OCI-LY3 (cell line): ENCODE data around the gene SLC1A1.

Experiments
- H2AFZ ChIP-seq: fragments of 200-600, 300-600 bp; shearing (Covaris generic); 2 replicates; pipeline ENCODE4 v1.6.0; 2014; ENCODE audit warnings: antibody characterized with exemption, low read depth, low read length
- H3K27ac ChIP-seq: fragments of 200-600, 300-600 bp; sonication (generic); 2 replicates; pipeline ENCODE4 v1.5.1; 2014; ENCODE audit warnings: mild to moderate bottlenecking, low read length, moderate library complexity, mixed read lengths
- H3K27me3 ChIP-seq: fragments of 200-600, 300-600 bp; sonication (generic); 2 replicates; pipeline ENCODE4 v1.6.1; 2014; ENCODE audit warnings: low read depth, low read length, mixed read lengths
- H3K36me3 ChIP-seq: fragments of 200-600, 300-600 bp; sonication (generic); replicated peaks from 2 replicates; pipeline ENCODE3; 2014; ENCODE audit warnings: low read depth, low read length, mixed read lengths
- H3K4me1 ChIP-seq: fragments of 300-600, 200-600 bp; sonication (generic); 2 replicates; pipeline ENCODE4 v1.6.1; 2014; ENCODE audit warnings: low read length, mixed read lengths
- H3K4me2 ChIP-seq: fragments of 200-600, 300-600 bp; sonication (generic); 2 replicates; pipeline ENCODE4 v1.6.1; 2014; ENCODE audit warnings: low read length, mixed read lengths
- H3K4me3 ChIP-seq: fragments of 300-600, 200-600 bp; sonication (generic); 2 replicates; pipeline ENCODE4 v1.5.1; 2014; ENCODE audit warnings: antibody characterized with exemption, mild to moderate bottlenecking, low read length, moderate library complexity
- H3K79me2 ChIP-seq: fragments of 300-600, 200-600 bp; shearing (Covaris generic); 2 replicates; pipeline ENCODE4 v1.6.1; 2014; ENCODE audit warnings: mild to moderate bottlenecking, low read length, mixed read lengths
- H3K9ac ChIP-seq: fragments of 300-600, 200-600 bp; shearing (Covaris generic); 2 replicates; pipeline ENCODE4 v1.6.0; 2014; ENCODE audit warnings: mild to moderate bottlenecking, low read length, moderate library complexity
- H3K9me3 ChIP-seq: fragments of 200-600, 300-600 bp; shearing (Covaris generic); 2 replicates; pipeline ENCODE4 v1.6.1; 2014; ENCODE audit warnings: low read length, mixed read lengths; ENCODE audit not compliant: insufficient read depth
- H4K20me1 ChIP-seq: fragments of 200-600, 300-600 bp; sonication (generic); 2 replicates; pipeline ENCODE4 v1.6.1; 2016; ENCODE audit warnings: low read length, mixed read lengths; ENCODE audit not compliant: insufficient read depth
- EZH2phosphoT487 ChIP-seq: fragments of 200-600 bp; shearing (Covaris generic); IDR thresholded peaks from 2 replicates; pipeline ENCODE4 v1.6.1; 2018; ENCODE audit warnings: antibody characterized with exemption, mixed run types, low read depth
- TF ChIP-seq, protein P1 (sequence below): fragments of 200-600, 300-600 bp; sonication (generic); IDR thresholded peaks from 2 replicates; pipeline ENCODE4 v1.5.1; 2014; ENCODE audit warnings: antibody characterized with exemption, low read length, low read depth

Gene SLC1A1

DNA sequence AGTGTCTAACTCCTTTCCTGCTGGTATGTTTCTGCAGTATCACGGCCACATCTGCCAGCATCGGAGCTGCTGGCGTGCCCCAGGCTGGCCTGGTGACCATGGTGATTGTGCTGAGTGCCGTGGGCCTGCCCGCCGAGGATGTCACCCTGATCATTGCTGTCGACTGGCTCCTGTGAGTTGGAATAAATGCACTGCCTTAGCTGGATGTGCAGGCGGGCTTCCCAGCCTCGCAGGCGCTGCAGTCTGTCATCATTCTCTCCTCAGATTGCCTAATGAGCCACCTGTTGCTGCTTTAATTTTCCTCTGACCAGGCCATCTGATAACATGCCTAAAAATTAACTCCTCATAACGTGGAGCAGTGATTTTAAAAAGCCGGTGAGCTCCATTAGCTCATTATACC is 92.7 kb downstream of the SLC1A1 start:
- H4K20me1 ChIP-seq, result no peaks in the 10 kb centered on the region
- no peak overlapping the region for H3K27ac ChIP-seq
- H3K4me1 ChIP-seq, result no peaks in the 10 kb centered on the region
- H3K79me2 ChIP-seq, result no peaks in the 10 kb centered on the region
- H3K4me3 ChIP-seq, result no peak overlapping the region
- no peaks in the 10 kb centered on the region for H3K27me3 ChIP-seq
- H3K4me2 ChIP-seq, result no peak overlapping the region
- no peak overlapping the region for H3K9ac ChIP-seq
- no peaks in the 10 kb centered on the region for H3K9me3 ChIP-seq
- no peak overlapping the region for H2AFZ ChIP-seq
- TF ChIP-seq EZH2phosphoT487, result no peak
- TF ChIP-seq, protein P1, sequence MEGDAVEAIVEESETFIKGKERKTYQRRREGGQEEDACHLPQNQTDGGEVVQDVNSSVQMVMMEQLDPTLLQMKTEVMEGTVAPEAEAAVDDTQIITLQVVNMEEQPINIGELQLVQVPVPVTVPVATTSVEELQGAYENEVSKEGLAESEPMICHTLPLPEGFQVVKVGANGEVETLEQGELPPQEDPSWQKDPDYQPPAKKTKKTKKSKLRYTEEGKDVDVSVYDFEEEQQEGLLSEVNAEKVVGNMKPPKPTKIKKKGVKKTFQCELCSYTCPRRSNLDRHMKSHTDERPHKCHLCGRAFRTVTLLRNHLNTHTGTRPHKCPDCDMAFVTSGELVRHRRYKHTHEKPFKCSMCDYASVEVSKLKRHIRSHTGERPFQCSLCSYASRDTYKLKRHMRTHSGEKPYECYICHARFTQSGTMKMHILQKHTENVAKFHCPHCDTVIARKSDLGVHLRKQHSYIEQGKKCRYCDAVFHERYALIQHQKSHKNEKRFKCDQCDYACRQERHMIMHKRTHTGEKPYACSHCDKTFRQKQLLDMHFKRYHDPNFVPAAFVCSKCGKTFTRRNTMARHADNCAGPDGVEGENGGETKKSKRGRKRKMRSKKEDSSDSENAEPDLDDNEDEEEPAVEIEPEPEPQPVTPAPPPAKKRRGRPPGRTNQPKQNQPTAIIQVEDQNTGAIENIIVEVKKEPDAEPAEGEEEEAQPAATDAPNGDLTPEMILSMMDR, result no peak
- H3K36me3 ChIP-seq, result no peaks in the 10 kb centered on the region

DNA sequence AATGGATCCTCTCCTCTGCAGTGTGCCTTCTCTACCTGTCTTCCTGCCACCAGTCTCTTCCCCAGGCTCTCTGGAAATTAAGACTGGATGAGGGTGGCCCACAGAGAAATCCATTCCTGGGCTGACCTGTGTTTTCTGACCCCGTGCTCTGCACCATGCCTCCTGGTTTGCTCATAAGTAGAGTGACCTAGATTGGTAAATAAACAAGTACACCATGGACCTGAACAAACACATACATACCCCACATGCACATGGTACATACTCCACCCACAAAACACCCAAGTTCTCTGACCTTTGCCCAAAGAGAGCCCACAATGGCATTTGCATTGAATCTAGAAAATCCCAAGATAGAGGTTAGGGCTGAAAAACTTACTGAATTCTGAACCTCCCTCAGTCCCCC is 94.4 kb downstream of the SLC1A1 start:
- no peak overlapping the region for H2AFZ ChIP-seq
- TF ChIP-seq EZH2phosphoT487, result no peak
- TF ChIP-seq, protein P1, result no peak
- H3K27me3 ChIP-seq, result no peaks in the 10 kb centered on the region
- no peak overlapping the region for H3K4me3 ChIP-seq
- H3K4me2 ChIP-seq, result no peak overlapping the region
- H3K27ac ChIP-seq, result no peak overlapping the region
- no peaks in the 10 kb centered on the region for H3K79me2 ChIP-seq
- H3K4me1 ChIP-seq, result no peaks in the 10 kb centered on the region
- H3K36me3 ChIP-seq, result no peaks in the 10 kb centered on the region
- no peaks in the 10 kb centered on the region for H4K20me1 ChIP-seq
- no peak overlapping the region for H3K9ac ChIP-seq
- H3K9me3 ChIP-seq, result no peaks in the 10 kb centered on the region

DNA sequence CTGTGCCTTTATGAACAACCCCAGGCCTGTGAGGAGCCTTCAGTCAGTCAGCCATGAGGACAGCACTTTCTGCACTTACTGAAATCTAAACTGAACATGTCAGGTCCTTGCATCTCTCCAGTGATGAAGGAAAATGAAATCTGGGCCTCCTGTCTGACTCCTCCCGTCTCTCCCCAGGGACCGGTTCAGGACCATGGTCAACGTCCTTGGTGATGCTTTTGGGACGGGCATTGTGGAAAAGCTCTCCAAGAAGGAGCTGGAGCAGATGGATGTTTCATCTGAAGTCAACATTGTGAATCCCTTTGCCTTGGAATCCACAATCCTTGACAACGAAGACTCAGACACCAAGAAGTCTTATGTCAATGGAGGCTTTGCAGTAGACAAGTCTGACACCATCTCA is 94.9 kb downstream of the SLC1A1 start:
- H3K9me3 ChIP-seq, result no peaks in the 10 kb centered on the region
- no peak overlapping the region for H2AFZ ChIP-seq
- H3K36me3 ChIP-seq, result no peaks in the 10 kb centered on the region
- H3K4me2 ChIP-seq, result no peak overlapping the region
- no peak overlapping the region for H3K4me3 ChIP-seq
- no peaks in the 10 kb centered on the region for H3K79me2 ChIP-seq
- H3K27me3 ChIP-seq, result no peaks in the 10 kb centered on the region
- TF ChIP-seq EZH2phosphoT487, result no peak
- TF ChIP-seq, protein P1, result no peak
- no peak overlapping the region for H3K27ac ChIP-seq
- no peaks in the 10 kb centered on the region for H4K20me1 ChIP-seq
- H3K9ac ChIP-seq, result no peak overlapping the region
- no peaks in the 10 kb centered on the region for H3K4me1 ChIP-seq

DNA sequence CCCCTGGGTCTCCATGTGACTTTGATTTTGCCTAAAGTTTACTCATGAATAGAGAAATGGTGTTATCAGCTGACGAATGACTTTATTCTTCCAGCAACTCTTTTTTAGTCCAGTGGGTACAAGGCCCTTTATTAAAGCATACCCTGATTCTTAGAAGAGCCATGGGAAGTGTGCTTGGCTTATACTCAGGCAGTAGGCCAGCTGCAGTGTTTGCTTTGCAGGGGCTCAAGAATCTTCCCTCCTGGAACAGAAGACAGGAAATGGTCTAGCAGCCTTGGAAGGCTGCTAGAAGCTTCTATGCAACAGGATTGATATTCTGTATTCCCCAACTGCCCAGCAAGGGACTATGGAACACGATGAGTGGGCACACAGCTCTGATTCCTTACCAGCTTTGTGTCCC is 98.5 kb downstream of the SLC1A1 start:
- H3K4me2 ChIP-seq, result no peak overlapping the region
- no peaks in the 10 kb centered on the region for H3K9me3 ChIP-seq
- no peaks in the 10 kb centered on the region for H3K36me3 ChIP-seq
- H4K20me1 ChIP-seq, result no peaks in the 10 kb centered on the region
- H3K79me2 ChIP-seq, result no peaks in the 10 kb centered on the region
- H3K27me3 ChIP-seq, result no peaks in the 10 kb centered on the region
- no peaks in the 10 kb centered on the region for H3K4me1 ChIP-seq
- no peak for TF ChIP-seq EZH2phosphoT487
- TF ChIP-seq, protein P1, result no peak
- H3K27ac ChIP-seq, result no peak overlapping the region
- H2AFZ ChIP-seq, result no peak overlapping the region
- H3K9ac ChIP-seq, result no peak overlapping the region
- H3K4me3 ChIP-seq, result no peak overlapping the region
